Prostate gland (tissue), 2 donors: Measurements from ENCODE around the gene ARSB. TPM values are rescaled to one million over a fixed set of nuclear protein-coding genes. Genes with fewer than 3 reads are reported as not detected.
"Not testable (repeated sequence)": the region's sequence is repeated elsewhere in the genome, so short reads cannot be mapped to it uniquely, and the experiment has no call there.

Source experiments
- DNase-seq: peaks from one replicate; pipeline ENCODE4 v3.0.0-alpha.2; 2019; ENCODE audit warnings: low spot score
- H3K27ac ChIP-seq, 2 donors: fragments of 200-600 bp; sonication (generic); 2 replicates each; pipeline ENCODE4 v1.5.1; 2017 to 2019
- H3K27me3 ChIP-seq: fragments of 200-600 bp; sonication (generic); replicated peaks from 2 replicates; pipeline ENCODE4 v1.5.1; 2019; ENCODE audit not compliant: insufficient read depth
- H3K36me3 ChIP-seq, 2 donors: fragments of 200-600 bp; sonication (generic); 1 replicate in 1 of 2; 2 replicates in 1 of 2; pipeline versions ENCODE4 v1.5.1 to v1.8.1; 2017 to 2019
- H3K4me1 ChIP-seq: fragments of 200-600 bp; sonication (generic); replicated peaks from 2 replicates; pipeline ENCODE4 v1.5.1; 2019
- H3K4me3 ChIP-seq, 2 donors: fragments of 200-600 bp; sonication (generic); 2 replicates each; pipeline ENCODE4 v1.5.1; 2017 to 2019
- H3K9me3 ChIP-seq: fragments of 200-600 bp; sonication (generic); 2 replicates; pipeline ENCODE4 v1.5.1; 2017
- CTCF ChIP-seq, 4 experiments: fragments of 200-600 bp in 2 of 4; fragments of 450-650 bp in 2 of 4; sonication (generic) in 2 of 4; IDR thresholded peaks; 1 replicate in 3 of 4; 2 replicates in 1 of 4; pipeline ENCODE4 v1.5.1; 2016 to 2019; ENCODE audit warnings: antibody characterized with exemption in 4 of 4, mild to moderate bottlenecking in 2 of 4, moderate library complexity in 2 of 4
- POLR2A ChIP-seq: fragments of 450-650 bp; IDR thresholded peaks from one replicate; pipeline ENCODE4 v1.6.1; 2016; ENCODE audit warnings: antibody characterized with exemption, mild to moderate bottlenecking
- POLR2AphosphoS5 ChIP-seq: sonication (generic); formaldehyde crosslinking; IDR thresholded peaks from one replicate; pipeline ENCODE4 v1.6.1; 2017; ENCODE audit warnings: antibody characterized with exemption
- WGBS: methylation state at CpG from one replicate; pipeline ENCODE4 v1.1.5; 2018; 5-methylcytosine and 5-hydroxymethylcytosine counted together
- intact Hi-C: fragments of 100-400 bp; cut with DNase I; formaldehyde crosslinking; loops from one replicate; pipeline ENCODE4 v1.14.2; 2022
- total RNA-seq, 2 donors: library from RNA; depleted of rRNA; stranded (reverse); fragments of >200 nt; gene quantifications; one replicate each; pipeline ENCODE4 v1.1.0, GENCODE V29; 2016

ARSB gene
- total RNA-seq, 2 donors from 2014 or later, result 5.4 to 14.9 TPM

GRCh38 chr5:78855026-78855425 lies 130.1 kb downstream of the ARSB start:
- WGBS, result 100% methylated on average over 1 of the region's 2 CpGs
- H3K4me1 ChIP-seq, result no peaks in the 10 kb centered on the region
- H3K36me3 ChIP-seq, result no peaks in the 10 kb centered on the region
- no peak overlapping the region for H3K27ac ChIP-seq
- H3K4me3 ChIP-seq, result no peak overlapping the region
- intact Hi-C loops, result no loop called here
- DNase-seq, result no peak
- TF ChIP-seq POLR2AphosphoS5 (no peak), POLR2A (no peak), CTCF (IDR thresholded peaks at IDR 0.05) (no peak)
- H3K9me3 ChIP-seq, result no peaks in the 10 kb centered on the region
- no peaks in the 10 kb centered on the region for H3K27me3 ChIP-seq

GRCh38 chr5:78851891-78852290 lies 133.2 kb downstream of the ARSB start:
- H3K27me3 ChIP-seq, intact Hi-C loops, H3K4me1 ChIP-seq, H3K36me3 ChIP-seq, H3K27ac ChIP-seq, DNase-seq, H3K4me3 ChIP-seq, H3K9me3 ChIP-seq: not testable (repeated sequence)
- 93% methylated on average over 4 of the region's 4 CpGs for WGBS

- no peaks in the 10 kb centered on the region for H3K36me3 ChIP-seq
- no peaks in the 10 kb centered on the region for H3K27me3 ChIP-seq
- H3K4me1 ChIP-seq, result no peaks in the 10 kb centered on the region
- no peak for DNase-seq
- 70% methylated on average over 3 of the region's 3 CpGs for WGBS
- no peaks in the 10 kb centered on the region for H3K9me3 ChIP-seq
- H3K4me3 ChIP-seq, result no peak overlapping the region
- intact Hi-C loops, result no loop called here
- H3K27ac ChIP-seq, result no peak overlapping the region
- TF ChIP-seq POLR2AphosphoS5 (no peak), CTCF (IDR thresholded peaks at IDR 0.05) (no peak), POLR2A (no peak)
Measured at GRCh38 chr5:78845470-78845869, 139.6 kb downstream of the ARSB start.

GRCh38 chr5:78843436-78843835 lies 141.7 kb downstream of the ARSB start:
- H3K4me1 ChIP-seq, result no peaks in the 10 kb centered on the region
- no peak for DNase-seq
- H3K27ac ChIP-seq, result no peak overlapping the region
- no peaks in the 10 kb centered on the region for H3K27me3 ChIP-seq
- no peak overlapping the region for H3K4me3 ChIP-seq
- intact Hi-C loops, result no loop called here
- 88% methylated on average over 1 of the region's 1 CpG for WGBS
- H3K9me3 ChIP-seq, result no peaks in the 10 kb centered on the region
- H3K36me3 ChIP-seq, result no peaks in the 10 kb centered on the region
- TF ChIP-seq CTCF (IDR thresholded peaks at IDR 0.05) (no peak), POLR2AphosphoS5 (no peak), POLR2A (no peak)

GRCh38 chr5:78841767-78842166 lies 143.3 kb downstream of the ARSB start:
- H3K4me3 ChIP-seq, result no peak overlapping the region
- no peaks in the 10 kb centered on the region for H3K9me3 ChIP-seq
- TF ChIP-seq CTCF (IDR thresholded peaks at IDR 0.05) (no peak), POLR2AphosphoS5 (no peak), POLR2A (no peak)
- no peaks in the 10 kb centered on the region for H3K36me3 ChIP-seq
- H3K4me1 ChIP-seq, result no peaks in the 10 kb centered on the region
- no peak overlapping the region for H3K27ac ChIP-seq
- WGBS, result 84% methylated on average over 2 of the region's 2 CpGs
- no peak for DNase-seq
- H3K27me3 ChIP-seq, result no peaks in the 10 kb centered on the region
- intact Hi-C loops, result no loop called here
